ENCODE results near the gene ENPP5.

DNA sequence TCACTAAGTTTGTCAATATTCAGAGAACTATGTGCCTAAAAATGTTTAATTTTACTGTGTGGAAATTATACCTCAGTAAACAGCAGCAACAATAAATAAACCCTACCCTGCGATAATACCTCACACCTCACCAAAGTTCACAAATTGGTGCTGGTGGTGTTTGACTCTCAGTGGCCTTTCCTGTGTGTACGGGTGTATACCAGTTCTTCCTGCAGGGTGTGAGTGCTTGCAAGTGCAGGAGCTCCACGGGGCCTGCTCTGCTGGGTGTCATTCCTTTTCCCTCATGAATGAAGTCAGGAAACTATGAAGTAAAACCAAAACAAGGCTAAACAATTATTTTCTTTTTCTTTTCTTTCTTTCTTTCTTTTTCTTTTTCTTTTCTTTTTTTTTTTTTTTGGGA, 4.1 kb upstream of the ENPP5 start:
- TF ChIP-seq, protein P1, sequence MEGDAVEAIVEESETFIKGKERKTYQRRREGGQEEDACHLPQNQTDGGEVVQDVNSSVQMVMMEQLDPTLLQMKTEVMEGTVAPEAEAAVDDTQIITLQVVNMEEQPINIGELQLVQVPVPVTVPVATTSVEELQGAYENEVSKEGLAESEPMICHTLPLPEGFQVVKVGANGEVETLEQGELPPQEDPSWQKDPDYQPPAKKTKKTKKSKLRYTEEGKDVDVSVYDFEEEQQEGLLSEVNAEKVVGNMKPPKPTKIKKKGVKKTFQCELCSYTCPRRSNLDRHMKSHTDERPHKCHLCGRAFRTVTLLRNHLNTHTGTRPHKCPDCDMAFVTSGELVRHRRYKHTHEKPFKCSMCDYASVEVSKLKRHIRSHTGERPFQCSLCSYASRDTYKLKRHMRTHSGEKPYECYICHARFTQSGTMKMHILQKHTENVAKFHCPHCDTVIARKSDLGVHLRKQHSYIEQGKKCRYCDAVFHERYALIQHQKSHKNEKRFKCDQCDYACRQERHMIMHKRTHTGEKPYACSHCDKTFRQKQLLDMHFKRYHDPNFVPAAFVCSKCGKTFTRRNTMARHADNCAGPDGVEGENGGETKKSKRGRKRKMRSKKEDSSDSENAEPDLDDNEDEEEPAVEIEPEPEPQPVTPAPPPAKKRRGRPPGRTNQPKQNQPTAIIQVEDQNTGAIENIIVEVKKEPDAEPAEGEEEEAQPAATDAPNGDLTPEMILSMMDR (IDR thresholded peaks at IDR 0.05) = no peak
- TF ChIP-seq REST (IDR thresholded peaks at IDR 0.05; ENCODE audit: insufficient read depth in 1 of 2, low read depth in 2 of 2, low read length in 1 of 2) = no peak
